Thyroid gland (tissue), 4 donors: ENCODE measurements around the gene ABCF2.

ENCODE experiments used
- POLR2A ChIP-seq, 2 donors: fragments of 450-650 bp; IDR thresholded peaks; one replicate each; pipeline ENCODE4 v1.6.1; 2017; ENCODE audit warnings: antibody characterized with exemption in 2 of 2, mild to moderate bottlenecking in 2 of 2, moderate library complexity in 1 of 2
- TF ChIP-seq, protein P1 (sequence below), 6 experiments: fragments of 200-600 bp in 3 of 6; fragments of 450-650 bp in 3 of 6; sonication (generic) in 3 of 6; IDR thresholded peaks; one replicate each; pipeline ENCODE4 v1.5.1; 2016 to 2019; ENCODE audit warnings: antibody characterized with exemption in 6 of 6, mild to moderate bottlenecking in 2 of 6, inconsistent platforms in 1 of 6, moderate library complexity in 1 of 6

- TF ChIP-seq, protein P1, sequence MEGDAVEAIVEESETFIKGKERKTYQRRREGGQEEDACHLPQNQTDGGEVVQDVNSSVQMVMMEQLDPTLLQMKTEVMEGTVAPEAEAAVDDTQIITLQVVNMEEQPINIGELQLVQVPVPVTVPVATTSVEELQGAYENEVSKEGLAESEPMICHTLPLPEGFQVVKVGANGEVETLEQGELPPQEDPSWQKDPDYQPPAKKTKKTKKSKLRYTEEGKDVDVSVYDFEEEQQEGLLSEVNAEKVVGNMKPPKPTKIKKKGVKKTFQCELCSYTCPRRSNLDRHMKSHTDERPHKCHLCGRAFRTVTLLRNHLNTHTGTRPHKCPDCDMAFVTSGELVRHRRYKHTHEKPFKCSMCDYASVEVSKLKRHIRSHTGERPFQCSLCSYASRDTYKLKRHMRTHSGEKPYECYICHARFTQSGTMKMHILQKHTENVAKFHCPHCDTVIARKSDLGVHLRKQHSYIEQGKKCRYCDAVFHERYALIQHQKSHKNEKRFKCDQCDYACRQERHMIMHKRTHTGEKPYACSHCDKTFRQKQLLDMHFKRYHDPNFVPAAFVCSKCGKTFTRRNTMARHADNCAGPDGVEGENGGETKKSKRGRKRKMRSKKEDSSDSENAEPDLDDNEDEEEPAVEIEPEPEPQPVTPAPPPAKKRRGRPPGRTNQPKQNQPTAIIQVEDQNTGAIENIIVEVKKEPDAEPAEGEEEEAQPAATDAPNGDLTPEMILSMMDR (IDR thresholded peaks at IDR 0.05): no peak
- no peak for TF ChIP-seq POLR2A (IDR thresholded peaks at IDR 0.05)
Observed at GRCh38 chr7:151233804-151234203, 6.8 kb upstream of the ABCF2 start.
